Suprapubic skin (tissue), 3 donors: Measurements from ENCODE around the gene PAK1.

Source experiments
- CTCF ChIP-seq, 2 donors: fragments of 200-600 bp in 1 of 2; fragments of 450-650 bp in 1 of 2; sonication (generic) in 1 of 2; IDR thresholded peaks; one replicate each; pipeline ENCODE4 v1.5.1; 2016 to 2019; ENCODE audit warnings: antibody characterized with exemption in 2 of 2, mild to moderate bottlenecking in 1 of 2, moderate library complexity in 1 of 2
- POLR2AphosphoS5 ChIP-seq, 3 donors: sonication (generic); formaldehyde crosslinking; IDR thresholded peaks; one replicate each; pipeline ENCODE4 v1.6.1; 2017; ENCODE audit warnings: antibody characterized with exemption in 3 of 3

- TF ChIP-seq CTCF (IDR thresholded peaks at IDR 0.05), result no peak
- TF ChIP-seq POLR2AphosphoS5 (IDR thresholded peaks at IDR 0.05), result no peak
These were observed 31.4 kb downstream of the PAK1 start for GRCh38 chr11:77442394-77443053.
